Panc1 (cell line): Measurements from ENCODE around the gene ZNF528. TPM values are rescaled to one million over a fixed set of nuclear protein-coding genes. Genes with fewer than 3 reads are reported as not detected.

Experiments used
- ATAC-seq: fragments of 200-7000 bp; cut with Tn5 transposase; 2 replicates; pipeline ENCODE4 v1.9.1; 2020; ENCODE audit warnings: mild to moderate bottlenecking, moderate library complexity
- BruUV-seq: library from RNA; stranded (reverse); fragments of 400-500 nt; replicated peaks from 2 replicates; lab custom pipeline; 2021; lab: Mats Ljungman, UMichigan
- CTCF ChIA-PET: fragments of 300-600 bp; sonication (Branson Sonifier 250); formaldehyde crosslinking; loops from one replicate; lab custom pipeline; 2022; ENCODE audit warnings: antibody characterized with exemption; lab: Charles Lee
- POLR2A ChIA-PET: fragments of 300-600 bp; sonication (Branson Sonifier 250); formaldehyde crosslinking; loops from one replicate; lab custom pipeline; 2022; ENCODE audit warnings: antibody characterized with exemption; lab: Charles Lee
- DNase-seq: peaks from one replicate; pipeline ENCODE4 v3.0.0-alpha.2; 2010; ENCODE audit warnings: low read depth, low spot score
- H3K27ac ChIP-seq: 2 replicates; pipeline ENCODE4 v1.5.1; 2011; ENCODE audit warnings: mild to moderate bottlenecking, low read length, inconsistent platforms
- H3K27me3 ChIP-seq: fragments of 200-500 bp; sonication (Bioruptor generic); 2 replicates; pipeline ENCODE4 v1.6.0; 2014; ENCODE audit warnings: low read length, inconsistent platforms; ENCODE audit not compliant: control insufficient read depth, insufficient read depth
- H3K36me3 ChIP-seq: fragments of 200-500 bp; sonication (Bioruptor generic); 2 replicates; pipeline ENCODE4 v1.5.1; 2014; ENCODE audit warnings: inconsistent platforms, mild to moderate bottlenecking, low read length, moderate library complexity; ENCODE audit not compliant: control insufficient read depth, insufficient read depth
- H3K4me1 ChIP-seq: 2 replicates; pipeline ENCODE4 v1.5.1; 2011; ENCODE audit warnings: inconsistent platforms, mild to moderate bottlenecking, low read length, moderate library complexity; ENCODE audit not compliant: control insufficient read depth, insufficient read depth
- H3K4me3 ChIP-seq, 2 experiments: 2 replicates each; pipeline ENCODE4 v1.5.1; 2011 to 2012; ENCODE audit warnings: low read depth in 2 of 2, low read length in 2 of 2, mild to moderate bottlenecking in 2 of 2, inconsistent platforms in 1 of 2, moderate library complexity in 1 of 2
- H3K9me3 ChIP-seq: fragments of 200-500 bp; sonication (Bioruptor generic); 2 replicates; pipeline ENCODE4 v1.5.1; 2014; ENCODE audit warnings: low read depth, mild to moderate bottlenecking, inconsistent platforms, low read length, moderate library complexity; ENCODE audit not compliant: control insufficient read depth, insufficient read depth
- POLR2AphosphoS5 ChIP-seq: IDR thresholded peaks from 2 replicates; pipeline ENCODE4 v1.6.1; 2012; ENCODE audit warnings: mild to moderate bottlenecking, low read depth, low read length, moderate library complexity
- SIN3A ChIP-seq: IDR thresholded peaks from 2 replicates; pipeline ENCODE4 v1.6.1; 2012; ENCODE audit warnings: low read depth, mild to moderate bottlenecking, low read length, moderate library complexity, borderline replicate concordance; ENCODE audit not compliant: insufficient read depth
- TCF7L2 ChIP-seq: IDR thresholded peaks from 2 replicates; pipeline ENCODE4 v1.6.1; 2011; ENCODE audit warnings: mild to moderate bottlenecking, low read depth, low read length, inconsistent platforms
- in situ Hi-C: cut with HindIII; loops from 2 replicates; pipeline ENCODE4 v1.10.0; 2016; ENCODE audit warnings: low sequenced_read_pairs, low pct_unique_long_range_greater_than_20kb
- intact Hi-C: fragments of 100-400 bp; cut with micrococcal nuclease; formaldehyde crosslinking; loops from one replicate; pipeline ENCODE4 v1.10.0; 2022; ENCODE audit not compliant: unreplicated experiment
- total RNA-seq: library from RNA; stranded (reverse); gene quantifications from one replicate; pipeline ENCODE4 v1.2.1, GENCODE V29; 2021; ENCODE audit not compliant: unreplicated experiment
- TF ChIP-seq, protein P1 (sequence below), 2 experiments: IDR thresholded peaks; 2 replicates each; pipeline ENCODE4 v1.6.1; 2011 to 2012; ENCODE audit warnings: low read depth in 2 of 2, control low read depth in 1 of 2, low read length in 1 of 2, mild to moderate bottlenecking in 1 of 2, moderate library complexity in 1 of 2; ENCODE audit not compliant: insufficient read depth in 1 of 2
- TF ChIP-seq, protein P2 (sequence below): fragments of 450-650 bp; IDR thresholded peaks from 2 replicates; pipeline ENCODE4 v1.5.1; 2017; ENCODE audit warnings: mild to moderate bottlenecking

ZNF528 gene
- total RNA-seq, 1 experiment from 2014 or later: 9.3 TPM

DNA sequence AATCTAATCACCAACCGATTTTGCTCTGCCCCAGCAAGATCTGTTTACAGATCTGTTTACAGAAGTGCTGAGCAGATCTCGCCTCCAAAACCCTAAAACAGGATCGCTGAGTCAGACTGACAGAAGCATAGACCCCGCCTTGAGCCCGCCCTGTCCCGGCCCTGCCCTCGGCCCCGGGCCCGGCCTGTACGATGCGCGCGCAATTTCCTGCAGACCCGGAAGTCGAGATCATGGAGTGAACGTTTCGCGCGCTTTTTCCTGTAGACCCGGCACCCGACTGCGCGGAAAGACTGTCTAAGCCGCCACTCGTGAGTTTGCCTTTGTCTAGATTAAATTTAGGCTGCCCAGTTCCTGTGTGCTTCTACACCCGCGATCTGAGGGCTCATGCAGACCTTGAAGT, 31.3 kb downstream of the ZNF528 start, which contains the start of gene ZNF534:
Gene ZNF534, plus strand, starts transcription at position 212 of the 400 bp plus-strand sequence. CDS start 2,327 bp downstream, outside the sequence.
- BruUV-seq: no TSS peak
- intact Hi-C loops (no loop called here), in situ Hi-C loops (no loop called here)
- CTCF ChIA-PET: no interaction called here
- no peaks in the 10 kb centered on the region for H3K4me1 ChIP-seq
- no peaks in the 10 kb centered on the region for H3K36me3 ChIP-seq
- H3K4me3 ChIP-seq: no peak within 1 kb of the TSS
- no peak within 1 kb of the TSS for H3K27ac ChIP-seq
- TF ChIP-seq, protein P1, sequence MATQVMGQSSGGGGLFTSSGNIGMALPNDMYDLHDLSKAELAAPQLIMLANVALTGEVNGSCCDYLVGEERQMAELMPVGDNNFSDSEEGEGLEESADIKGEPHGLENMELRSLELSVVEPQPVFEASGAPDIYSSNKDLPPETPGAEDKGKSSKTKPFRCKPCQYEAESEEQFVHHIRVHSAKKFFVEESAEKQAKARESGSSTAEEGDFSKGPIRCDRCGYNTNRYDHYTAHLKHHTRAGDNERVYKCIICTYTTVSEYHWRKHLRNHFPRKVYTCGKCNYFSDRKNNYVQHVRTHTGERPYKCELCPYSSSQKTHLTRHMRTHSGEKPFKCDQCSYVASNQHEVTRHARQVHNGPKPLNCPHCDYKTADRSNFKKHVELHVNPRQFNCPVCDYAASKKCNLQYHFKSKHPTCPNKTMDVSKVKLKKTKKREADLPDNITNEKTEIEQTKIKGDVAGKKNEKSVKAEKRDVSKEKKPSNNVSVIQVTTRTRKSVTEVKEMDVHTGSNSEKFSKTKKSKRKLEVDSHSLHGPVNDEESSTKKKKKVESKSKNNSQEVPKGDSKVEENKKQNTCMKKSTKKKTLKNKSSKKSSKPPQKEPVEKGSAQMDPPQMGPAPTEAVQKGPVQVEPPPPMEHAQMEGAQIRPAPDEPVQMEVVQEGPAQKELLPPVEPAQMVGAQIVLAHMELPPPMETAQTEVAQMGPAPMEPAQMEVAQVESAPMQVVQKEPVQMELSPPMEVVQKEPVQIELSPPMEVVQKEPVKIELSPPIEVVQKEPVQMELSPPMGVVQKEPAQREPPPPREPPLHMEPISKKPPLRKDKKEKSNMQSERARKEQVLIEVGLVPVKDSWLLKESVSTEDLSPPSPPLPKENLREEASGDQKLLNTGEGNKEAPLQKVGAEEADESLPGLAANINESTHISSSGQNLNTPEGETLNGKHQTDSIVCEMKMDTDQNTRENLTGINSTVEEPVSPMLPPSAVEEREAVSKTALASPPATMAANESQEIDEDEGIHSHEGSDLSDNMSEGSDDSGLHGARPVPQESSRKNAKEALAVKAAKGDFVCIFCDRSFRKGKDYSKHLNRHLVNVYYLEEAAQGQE (IDR thresholded peaks at IDR 0.05; ENCODE audit: insufficient read depth in 1 of 2, low read depth in 2 of 2, low read length in 1 of 2): no peak
- TF ChIP-seq, protein P2, sequence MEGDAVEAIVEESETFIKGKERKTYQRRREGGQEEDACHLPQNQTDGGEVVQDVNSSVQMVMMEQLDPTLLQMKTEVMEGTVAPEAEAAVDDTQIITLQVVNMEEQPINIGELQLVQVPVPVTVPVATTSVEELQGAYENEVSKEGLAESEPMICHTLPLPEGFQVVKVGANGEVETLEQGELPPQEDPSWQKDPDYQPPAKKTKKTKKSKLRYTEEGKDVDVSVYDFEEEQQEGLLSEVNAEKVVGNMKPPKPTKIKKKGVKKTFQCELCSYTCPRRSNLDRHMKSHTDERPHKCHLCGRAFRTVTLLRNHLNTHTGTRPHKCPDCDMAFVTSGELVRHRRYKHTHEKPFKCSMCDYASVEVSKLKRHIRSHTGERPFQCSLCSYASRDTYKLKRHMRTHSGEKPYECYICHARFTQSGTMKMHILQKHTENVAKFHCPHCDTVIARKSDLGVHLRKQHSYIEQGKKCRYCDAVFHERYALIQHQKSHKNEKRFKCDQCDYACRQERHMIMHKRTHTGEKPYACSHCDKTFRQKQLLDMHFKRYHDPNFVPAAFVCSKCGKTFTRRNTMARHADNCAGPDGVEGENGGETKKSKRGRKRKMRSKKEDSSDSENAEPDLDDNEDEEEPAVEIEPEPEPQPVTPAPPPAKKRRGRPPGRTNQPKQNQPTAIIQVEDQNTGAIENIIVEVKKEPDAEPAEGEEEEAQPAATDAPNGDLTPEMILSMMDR: no peak
- TF ChIP-seq TCF7L2 (no peak), POLR2AphosphoS5 (no peak), SIN3A (no peak)
- ATAC-seq (no peak), DNase-seq (no peak)
- H3K27me3 ChIP-seq: no peaks in the 10 kb centered on the region
- H3K9me3 ChIP-seq: no peaks in the 10 kb centered on the region
- POLR2A ChIA-PET: interaction anchor here (0.6 kb wide), 1 partner anchor 133 kb away, joined by 3 read pairs; no protein-coding TSS in a partner anchor

DNA sequence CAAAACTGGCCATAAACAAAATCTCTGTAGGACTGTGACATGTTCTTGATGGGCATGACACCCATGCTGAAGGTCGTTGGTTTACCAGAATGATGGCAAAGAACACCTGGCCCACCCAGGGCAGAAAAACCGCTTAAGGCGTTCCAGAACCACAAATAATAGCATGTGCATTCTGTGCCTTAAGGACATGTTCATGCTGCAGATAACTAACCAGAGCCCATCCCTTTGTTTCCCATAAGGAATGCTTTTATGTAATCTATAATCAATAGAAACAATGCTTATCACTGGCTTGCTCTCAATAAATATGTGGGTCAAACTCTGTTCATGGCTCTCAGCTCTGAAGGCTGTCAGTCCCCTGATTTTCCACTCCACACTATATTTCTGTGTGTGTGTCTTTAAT, 44.5 kb downstream of the ZNF528 start:
- Histone ChIP-seq H3K27ac (no peak overlapping the region), H3K36me3 (no peaks in the 10 kb centered on the region), H3K4me3 (no peak overlapping the region), H3K4me1 (no peaks in the 10 kb centered on the region), H3K9me3 (peaks cover 5% of the 10 kb centered on the region; the same call in 1 of the 2 replicates), H3K27me3 (no peaks in the 10 kb centered on the region)
- POLR2A ChIA-PET: no interaction called here
- CTCF ChIA-PET: no interaction called here
- intact Hi-C loops (no loop called here), in situ Hi-C loops (no loop called here)
- DNase-seq (no peak), ATAC-seq (no peak)
- BruUV-seq: no TSS peak
- TF ChIP-seq SIN3A: no peak
- TF ChIP-seq, protein P2: no peak
- no peak for TF ChIP-seq TCF7L2
- no peak for TF ChIP-seq POLR2AphosphoS5
- TF ChIP-seq, protein P1 (IDR thresholded peaks at IDR 0.05; ENCODE audit: insufficient read depth in 1 of 2, low read depth in 2 of 2, low read length in 1 of 2): no peak
